Lower leg skin (tissue), 4 donors: ENCODE results near the gene GDPD1. TPM values are rescaled to one million over a fixed set of nuclear protein-coding genes. Genes with fewer than 3 reads are reported as not detected.

Experiments used
- DNase-seq, 2 donors: peaks; one replicate each; pipeline ENCODE4 v3.0.0-alpha.2; 2019; ENCODE audit warnings: low spot score in 2 of 2
- H3K4me3 ChIP-seq: fragments of 200-600 bp; sonication (generic); 2 replicates; pipeline ENCODE4 v1.5.1; 2017; ENCODE audit warnings: mild to moderate bottlenecking, low read depth; ENCODE audit not compliant: poor library complexity, severe bottlenecking
- POLR2A ChIP-seq, 2 donors: fragments of 450-650 bp; IDR thresholded peaks; one replicate each; pipeline ENCODE4 v1.6.1; 2016 to 2017; ENCODE audit warnings: antibody characterized with exemption in 2 of 2, mild to moderate bottlenecking in 1 of 2, moderate library complexity in 1 of 2
- whole genome bisulfite sequencing, 2 donors: methylation state at CpG; one replicate each; pipeline ENCODE4 v1.1.5; 2018; 5-methylcytosine and 5-hydroxymethylcytosine counted together
- intact Hi-C: fragments of 100-400 bp; cut with DNase I; formaldehyde crosslinking; loops from one replicate; pipeline ENCODE4 v1.15.0; 2023; ENCODE audit warnings: low total_unique reads
- total RNA-seq, 4 donors: library from RNA; depleted of rRNA; stranded (reverse); fragments of >200 nt; gene quantifications; one replicate each; pipeline ENCODE4 v1.1.0, GENCODE V29; 2016
- TF ChIP-seq, protein P1 (sequence below), 3 donors: fragments of 450-650 bp; IDR thresholded peaks; one replicate each; pipeline ENCODE4 v1.5.1; 2016; ENCODE audit warnings: antibody characterized with exemption in 3 of 3, mild to moderate bottlenecking in 3 of 3, moderate library complexity in 2 of 3

Gene GDPD1
- total RNA-seq, 4 donors from 2014 or later, result 1.0 to 14.0 (median 3.8) TPM

DNA sequence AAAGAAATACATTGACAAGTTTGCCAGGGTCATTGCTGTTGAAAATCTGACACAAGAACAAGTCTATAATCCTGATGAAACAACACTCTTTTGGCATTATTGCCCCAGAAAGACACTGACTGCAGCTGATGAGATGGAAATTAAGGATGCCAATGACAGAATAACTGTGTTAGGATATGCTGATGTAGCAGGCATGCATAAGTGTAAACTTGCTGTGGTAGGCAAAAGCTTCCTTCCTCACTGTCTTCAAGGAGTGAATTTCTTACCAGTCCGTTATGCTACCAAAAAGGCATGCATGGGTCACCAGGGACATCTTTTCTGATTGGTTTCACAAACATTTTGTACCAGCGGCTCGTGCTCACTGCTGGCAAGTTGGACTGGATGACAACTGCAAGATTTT is 10.5 kb downstream of the GDPD1 start:
- TF ChIP-seq POLR2A (IDR thresholded peaks at IDR 0.05), result no peak
- TF ChIP-seq, protein P1, sequence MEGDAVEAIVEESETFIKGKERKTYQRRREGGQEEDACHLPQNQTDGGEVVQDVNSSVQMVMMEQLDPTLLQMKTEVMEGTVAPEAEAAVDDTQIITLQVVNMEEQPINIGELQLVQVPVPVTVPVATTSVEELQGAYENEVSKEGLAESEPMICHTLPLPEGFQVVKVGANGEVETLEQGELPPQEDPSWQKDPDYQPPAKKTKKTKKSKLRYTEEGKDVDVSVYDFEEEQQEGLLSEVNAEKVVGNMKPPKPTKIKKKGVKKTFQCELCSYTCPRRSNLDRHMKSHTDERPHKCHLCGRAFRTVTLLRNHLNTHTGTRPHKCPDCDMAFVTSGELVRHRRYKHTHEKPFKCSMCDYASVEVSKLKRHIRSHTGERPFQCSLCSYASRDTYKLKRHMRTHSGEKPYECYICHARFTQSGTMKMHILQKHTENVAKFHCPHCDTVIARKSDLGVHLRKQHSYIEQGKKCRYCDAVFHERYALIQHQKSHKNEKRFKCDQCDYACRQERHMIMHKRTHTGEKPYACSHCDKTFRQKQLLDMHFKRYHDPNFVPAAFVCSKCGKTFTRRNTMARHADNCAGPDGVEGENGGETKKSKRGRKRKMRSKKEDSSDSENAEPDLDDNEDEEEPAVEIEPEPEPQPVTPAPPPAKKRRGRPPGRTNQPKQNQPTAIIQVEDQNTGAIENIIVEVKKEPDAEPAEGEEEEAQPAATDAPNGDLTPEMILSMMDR (IDR thresholded peaks at IDR 0.05), result no peak
- 80 to 89% methylated on average over 3 of the region's 3 CpGs for WGBS, 2 donors
- intact Hi-C loops, result no loop called here
- no peak for DNase-seq
- H3K4me3 ChIP-seq, result no peak overlapping the region

DNA sequence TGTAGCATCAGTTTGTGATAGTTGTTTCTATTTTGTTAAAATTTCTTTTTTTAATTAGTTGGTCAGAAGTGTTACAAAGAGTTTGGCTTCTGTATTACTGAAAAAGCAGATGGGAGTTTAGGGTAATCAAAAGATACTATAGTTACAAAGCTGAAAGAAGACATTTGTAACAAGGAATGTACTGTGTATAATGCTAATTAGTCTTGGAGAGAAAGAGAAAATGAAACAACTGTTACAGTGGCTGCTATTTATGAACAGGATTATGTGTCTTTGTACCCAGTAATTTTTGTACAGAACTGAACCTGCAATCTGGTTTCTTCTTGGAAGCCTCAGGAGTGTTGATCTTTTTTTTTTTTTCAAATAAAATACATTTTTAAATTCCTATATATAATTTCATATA is 14.3 kb downstream of the GDPD1 start:
- DNase-seq, result no peak
- H3K4me3 ChIP-seq, result no peak overlapping the region
- TF ChIP-seq, protein P1 (IDR thresholded peaks at IDR 0.05), result no peak
- TF ChIP-seq POLR2A (IDR thresholded peaks at IDR 0.05), result no peak
- intact Hi-C loops, result no loop called here

DNA sequence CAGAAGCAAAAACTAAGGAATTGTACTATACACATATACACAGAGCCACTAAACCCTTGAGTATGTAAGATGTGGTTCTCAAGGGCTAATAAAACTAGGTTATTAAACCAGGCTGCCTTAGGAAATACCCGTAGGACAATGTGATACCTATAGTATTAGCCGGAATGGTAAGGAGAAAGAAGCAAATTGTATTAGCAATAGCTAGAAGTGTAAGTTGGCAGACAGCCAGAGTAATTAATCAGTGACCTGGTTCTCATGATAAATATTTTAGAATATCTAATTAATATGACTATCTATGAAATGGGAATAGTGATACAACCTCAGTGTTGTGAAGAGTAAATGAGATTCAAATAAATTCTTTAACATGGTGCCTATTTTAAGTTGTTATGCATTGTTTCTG is 18.6 kb downstream of the GDPD1 start:
- WGBS, 2 donors, result 75 to 85% methylated on average over 2 of the region's 2 CpGs
- no peak for TF ChIP-seq POLR2A (IDR thresholded peaks at IDR 0.05)
- TF ChIP-seq, protein P1 (IDR thresholded peaks at IDR 0.05), result no peak
- H3K4me3 ChIP-seq, result no peak overlapping the region
- no peak for DNase-seq
- intact Hi-C loops, result no loop called here

DNA sequence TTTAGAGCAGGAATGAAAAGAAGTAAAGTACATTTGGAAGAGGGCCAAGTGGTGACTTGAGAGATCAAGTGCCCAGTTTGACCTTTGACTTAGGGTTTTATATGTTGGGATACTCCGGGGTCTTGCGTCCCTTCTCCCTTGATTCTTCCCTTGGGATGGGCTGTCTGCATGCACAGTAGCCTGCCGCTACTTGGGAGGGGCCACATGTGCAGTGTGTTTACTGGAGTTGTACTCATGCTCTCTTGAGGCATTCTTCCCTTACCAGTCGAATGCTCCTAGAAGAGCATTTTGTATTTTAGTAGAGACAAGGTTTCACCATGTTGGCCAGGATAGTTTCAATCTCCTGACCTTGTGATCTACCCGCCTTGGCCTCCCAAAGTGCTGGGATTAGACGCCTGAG is 23.8 kb downstream of the GDPD1 start:
- 90 to 92% methylated on average over 6 of the region's 6 CpGs for WGBS, 2 donors
- TF ChIP-seq, protein P1 (IDR thresholded peaks at IDR 0.05), result no peak
- TF ChIP-seq POLR2A (IDR thresholded peaks at IDR 0.05), result no peak

DNA sequence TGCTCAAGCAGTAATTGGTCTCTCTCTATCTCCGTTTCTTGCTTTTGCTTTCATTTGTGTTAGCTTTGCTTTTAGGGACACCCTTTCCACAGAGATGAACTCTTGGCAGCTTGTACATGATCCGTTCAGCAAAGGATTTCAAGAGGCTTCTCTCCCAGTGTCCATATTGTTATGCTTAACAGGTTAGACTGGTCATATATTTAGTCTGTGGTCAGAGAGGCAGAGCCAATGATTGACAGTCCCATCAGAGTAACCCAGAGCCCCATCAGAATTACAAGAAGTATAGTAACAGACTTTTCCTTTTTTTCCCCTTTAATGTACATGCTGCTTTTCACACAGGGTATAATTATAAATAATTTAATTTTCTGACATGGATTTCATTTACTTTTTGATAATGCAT is 34.4 kb downstream of the GDPD1 start:
- H3K4me3 ChIP-seq, result no peak overlapping the region
- TF ChIP-seq, protein P1 (IDR thresholded peaks at IDR 0.05), result no peak
- TF ChIP-seq POLR2A (IDR thresholded peaks at IDR 0.05), result no peak
- 66 to 76% methylated on average over 2 of the region's 2 CpGs for WGBS, 2 donors
- intact Hi-C loops, result no loop called here
- no peak for DNase-seq

More for the DNA sequence above, 23.8 kb downstream of the GDPD1 start:
- intact Hi-C loops, result no loop called here
- no peak for DNase-seq
- no peak overlapping the region for H3K4me3 ChIP-seq

GRCh38 chr17:59257101-59257500 is 36.8 kb downstream of the GDPD1 start:
- TF ChIP-seq, protein P1 (IDR thresholded peaks at IDR 0.05), result no peak
- TF ChIP-seq POLR2A (IDR thresholded peaks at IDR 0.05), result no peak
- intact Hi-C loops, result no loop called here
- no peak overlapping the region for H3K4me3 ChIP-seq
- no peak for DNase-seq
- 79 to 82% methylated on average over 2 of the region's 2 CpGs for WGBS, 2 donors
